ENCODE data around the gene CPZ.

CPZ gene

GRCh38 chr4:8587469-8588195, 4.9 kb upstream of the CPZ start:
- H3K4me1 ChIP-seq (ENCODE audit: control insufficient read depth, low read depth, low read length): peaks cover 3% of the 10 kb centered on the region
- DNase-seq: no peak
- H3K4me2 ChIP-seq (ENCODE audit: low read length): no peak overlapping the region
- H3K18ac ChIP-seq (ENCODE audit: low read length): no peak overlapping the region
- no peak overlapping the region for H3K56ac ChIP-seq (ENCODE audit: low read length)
- H3K4me3 ChIP-seq (ENCODE audit: low read length): no peak overlapping the region
- H3K27me3 ChIP-seq (ENCODE audit: insufficient read depth, low read length, poor library complexity): no peaks in the 10 kb centered on the region
- H2BK15ac ChIP-seq (replicated peaks; ENCODE audit: low read depth): no peak overlapping the region
- no peak overlapping the region for H4K5ac ChIP-seq (ENCODE audit: low read length)
- no peaks in the 10 kb centered on the region for H3K36me3 ChIP-seq (ENCODE audit: control insufficient read depth, insufficient read depth, low read length)
- no peaks in the 10 kb centered on the region for H3K79me1 ChIP-seq (ENCODE audit: low read length)
- H3K79me2 ChIP-seq (ENCODE audit: control insufficient read depth, insufficient read depth, low read length): no peaks in the 10 kb centered on the region
- H2AK5ac ChIP-seq (ENCODE audit: low read length): no peak overlapping the region
- H2BK120ac ChIP-seq (ENCODE audit: low read depth, low read length): no peak overlapping the region
- no CpG with 5 or more reads among the region's 18 CpGs for WGBS (ENCODE audit: extremely low coverage, insufficient coverage, low lambda C conversion rate)
- no peak overlapping the region for H3K23ac ChIP-seq (ENCODE audit: low read length)
- H3K4ac ChIP-seq (ENCODE audit: low read depth, low read length): no peak overlapping the region
- no peak overlapping the region for H3K27ac ChIP-seq (ENCODE audit: low read depth, low read length)
- H3K9ac ChIP-seq (ENCODE audit: low read length): no peak overlapping the region
- no peak overlapping the region for H4K8ac ChIP-seq (ENCODE audit: low read depth, low read length)
- H2BK5ac ChIP-seq (ENCODE audit: low read length): no peak overlapping the region

DNA sequence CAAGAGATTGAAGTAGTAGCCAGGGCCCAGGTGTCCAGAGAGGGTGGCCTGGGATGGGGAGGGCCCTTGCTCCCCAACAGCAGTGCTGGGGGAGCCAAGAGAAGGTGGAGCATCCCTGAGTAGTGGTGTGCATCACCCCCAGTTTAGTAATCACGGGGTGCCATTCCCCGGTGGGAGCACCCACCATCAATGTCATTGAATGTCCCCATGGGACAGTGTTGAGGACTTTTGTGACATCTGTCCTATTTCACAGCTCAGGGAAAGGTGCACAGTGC, 4.4 kb upstream of the CPZ start:
- no peak overlapping the region for H3K4ac ChIP-seq (ENCODE audit: low read depth, low read length)
- peaks cover 3% of the 10 kb centered on the region for H3K79me2 ChIP-seq (ENCODE audit: control insufficient read depth, insufficient read depth, low read length)
- H3K9ac ChIP-seq (ENCODE audit: low read length): no peak overlapping the region
- H2BK5ac ChIP-seq (ENCODE audit: low read length): no peak overlapping the region
- H3K23ac ChIP-seq (ENCODE audit: low read length): no peak overlapping the region
- H3K18ac ChIP-seq (ENCODE audit: low read length): no peak overlapping the region
- no peak overlapping the region for H3K56ac ChIP-seq (ENCODE audit: low read length)
- peaks cover 3% of the 10 kb centered on the region for H3K4me1 ChIP-seq (ENCODE audit: control insufficient read depth, low read depth, low read length)
- DNase-seq: no peak
- H3K27ac ChIP-seq (ENCODE audit: low read depth, low read length): no peak overlapping the region
- no peaks in the 10 kb centered on the region for H3K36me3 ChIP-seq (ENCODE audit: control insufficient read depth, insufficient read depth, low read length)
- no peak overlapping the region for H4K5ac ChIP-seq (ENCODE audit: low read length)
- no peak overlapping the region for H2BK15ac ChIP-seq (replicated peaks; ENCODE audit: low read depth)
- no peak overlapping the region for H3K4me2 ChIP-seq (ENCODE audit: low read length)
- no peak overlapping the region for H3K4me3 ChIP-seq (ENCODE audit: low read length)
- no peak overlapping the region for H2AK5ac ChIP-seq (ENCODE audit: low read length)
- H4K8ac ChIP-seq (ENCODE audit: low read depth, low read length): no peak overlapping the region
- no peaks in the 10 kb centered on the region for H3K79me1 ChIP-seq (ENCODE audit: low read length)
- no peak overlapping the region for H2BK120ac ChIP-seq (ENCODE audit: low read depth, low read length)
- H3K27me3 ChIP-seq (ENCODE audit: insufficient read depth, low read length, poor library complexity): no peaks in the 10 kb centered on the region
- WGBS (ENCODE audit: extremely low coverage, insufficient coverage, low lambda C conversion rate): no CpG with 5 or more reads among the region's 2 CpGs

GRCh38 chr4:8589336-8589735, 3.2 kb upstream of the CPZ start:
- no peaks in the 10 kb centered on the region for H3K36me3 ChIP-seq (ENCODE audit: control insufficient read depth, insufficient read depth, low read length)
- no peak overlapping the region for H2BK120ac ChIP-seq (ENCODE audit: low read depth, low read length)
- H3K79me1 ChIP-seq (ENCODE audit: low read length): no peaks in the 10 kb centered on the region
- H3K79me2 ChIP-seq (ENCODE audit: control insufficient read depth, insufficient read depth, low read length): peaks cover 12% of the 10 kb centered on the region
- H4K8ac ChIP-seq (ENCODE audit: low read depth, low read length): no peak overlapping the region
- H2BK15ac ChIP-seq (replicated peaks; ENCODE audit: low read depth): no peak overlapping the region
- H3K4me1 ChIP-seq (ENCODE audit: control insufficient read depth, low read depth, low read length): peaks cover 8% of the 10 kb centered on the region
- no peak overlapping the region for H3K4me2 ChIP-seq (ENCODE audit: low read length)
- no peak overlapping the region for H3K27ac ChIP-seq (ENCODE audit: low read depth, low read length)
- H2BK5ac ChIP-seq (ENCODE audit: low read length): no peak overlapping the region
- H3K56ac ChIP-seq (ENCODE audit: low read length): no peak overlapping the region
- no peak overlapping the region for H3K18ac ChIP-seq (ENCODE audit: low read length)
- H2AK5ac ChIP-seq (ENCODE audit: low read length): no peak overlapping the region
- H4K5ac ChIP-seq (ENCODE audit: low read length): no peak overlapping the region
- H3K23ac ChIP-seq (ENCODE audit: low read length): no peak overlapping the region
- no peaks in the 10 kb centered on the region for H3K27me3 ChIP-seq (ENCODE audit: insufficient read depth, low read length, poor library complexity)
- H3K4ac ChIP-seq (ENCODE audit: low read depth, low read length): no peak overlapping the region
- whole genome bisulfite sequencing (ENCODE audit: extremely low coverage, insufficient coverage, low lambda C conversion rate): no CpG with 5 or more reads among the region's 10 CpGs
- H3K4me3 ChIP-seq (ENCODE audit: low read length): no peak overlapping the region
- no peak for DNase-seq
- H3K9ac ChIP-seq (ENCODE audit: low read length): no peak overlapping the region

GRCh38 chr4:8589823-8590545, 2.6 kb upstream of the CPZ start:
- no peak overlapping the region for H3K27ac ChIP-seq (ENCODE audit: low read depth, low read length)
- H3K18ac ChIP-seq (ENCODE audit: low read length): no peak overlapping the region
- H3K79me2 ChIP-seq (ENCODE audit: control insufficient read depth, insufficient read depth, low read length): peaks cover 12% of the 10 kb centered on the region
- no peak overlapping the region for H3K4me2 ChIP-seq (ENCODE audit: low read length)
- H4K8ac ChIP-seq (ENCODE audit: low read depth, low read length): no peak overlapping the region
- H3K56ac ChIP-seq (ENCODE audit: low read length): no peak overlapping the region
- H3K36me3 ChIP-seq (ENCODE audit: control insufficient read depth, insufficient read depth, low read length): no peaks in the 10 kb centered on the region
- H3K23ac ChIP-seq (ENCODE audit: low read length): no peak overlapping the region
- WGBS (ENCODE audit: extremely low coverage, insufficient coverage, low lambda C conversion rate): no CpG with 5 or more reads among the region's 11 CpGs
- H3K4me3 ChIP-seq (ENCODE audit: low read length): no peak overlapping the region
- DNase-seq: no peak
- H3K4ac ChIP-seq (ENCODE audit: low read depth, low read length): no peak overlapping the region
- H4K5ac ChIP-seq (ENCODE audit: low read length): no peak overlapping the region
- H3K9ac ChIP-seq (ENCODE audit: low read length): no peak overlapping the region
- no peak overlapping the region for H2BK5ac ChIP-seq (ENCODE audit: low read length)
- H2BK120ac ChIP-seq (ENCODE audit: low read depth, low read length): no peak overlapping the region
- no peaks in the 10 kb centered on the region for H3K27me3 ChIP-seq (ENCODE audit: insufficient read depth, low read length, poor library complexity)
- no peaks in the 10 kb centered on the region for H3K79me1 ChIP-seq (ENCODE audit: low read length)
- H2AK5ac ChIP-seq (ENCODE audit: low read length): no peak overlapping the region
- H3K4me1 ChIP-seq (ENCODE audit: control insufficient read depth, low read depth, low read length): peaks cover 8% of the 10 kb centered on the region
- H2BK15ac ChIP-seq (replicated peaks; ENCODE audit: low read depth): no peak overlapping the region

GRCh38 chr4:8590546-8590880, 2.1 kb upstream of the CPZ start:
- Histone ChIP-seq H3K18ac (ENCODE audit: low read length) (no peak overlapping the region), H4K8ac (ENCODE audit: low read depth, low read length) (no peak overlapping the region), H3K4ac (ENCODE audit: low read depth, low read length) (no peak overlapping the region), H3K27me3 (ENCODE audit: insufficient read depth, low read length, poor library complexity) (no peaks in the 10 kb centered on the region), H3K56ac (ENCODE audit: low read length) (no peak overlapping the region), H3K36me3 (ENCODE audit: control insufficient read depth, insufficient read depth, low read length) (no peaks in the 10 kb centered on the region), H3K79me2 (ENCODE audit: control insufficient read depth, insufficient read depth, low read length) (peaks cover 14% of the 10 kb centered on the region), H3K23ac (ENCODE audit: low read length) (no peak overlapping the region), H2AK5ac (ENCODE audit: low read length) (no peak overlapping the region), H3K79me1 (ENCODE audit: low read length) (no peaks in the 10 kb centered on the region), H3K4me1 (ENCODE audit: control insufficient read depth, low read depth, low read length) (peaks cover 8% of the 10 kb centered on the region), H2BK120ac (ENCODE audit: low read depth, low read length) (no peak overlapping the region), H2BK5ac (ENCODE audit: low read length) (no peak overlapping the region), H3K4me2 (ENCODE audit: low read length) (no peak overlapping the region), H3K9ac (ENCODE audit: low read length) (no peak overlapping the region), H3K27ac (ENCODE audit: low read depth, low read length) (no peak overlapping the region), H4K5ac (ENCODE audit: low read length) (no peak overlapping the region), H2BK15ac (replicated peaks; ENCODE audit: low read depth) (no peak overlapping the region), H3K4me3 (ENCODE audit: low read length) (no peak overlapping the region)
- no CpG with 5 or more reads among the region's 5 CpGs for WGBS (ENCODE audit: extremely low coverage, insufficient coverage, low lambda C conversion rate)
- DNase-seq: no peak

DNA sequence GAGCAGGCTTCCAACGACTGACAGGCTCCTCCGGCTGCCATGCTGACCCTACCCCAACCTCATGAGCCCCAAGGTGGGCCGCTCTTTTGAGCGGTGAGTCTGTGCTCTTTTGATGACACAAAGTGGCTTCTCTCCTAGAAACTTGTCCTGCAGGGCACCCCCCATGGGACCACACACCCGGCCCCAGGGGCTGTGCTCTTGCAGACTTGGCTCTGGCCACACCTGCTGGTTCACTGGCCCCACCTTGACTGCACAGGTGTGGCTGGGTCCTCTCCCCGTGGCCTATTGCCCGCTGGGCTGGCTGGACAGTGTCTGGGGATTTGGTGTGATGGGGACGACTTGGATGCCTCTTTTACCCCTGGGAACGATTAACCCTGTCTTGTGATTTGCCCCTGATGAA, 1.5 kb upstream of the CPZ start:
- H3K18ac ChIP-seq (ENCODE audit: low read length): no peak overlapping the region
- H3K27me3 ChIP-seq (ENCODE audit: insufficient read depth, low read length, poor library complexity): no peaks in the 10 kb centered on the region
- no peak overlapping the region for H2BK5ac ChIP-seq (ENCODE audit: low read length)
- peaks cover 8% of the 10 kb centered on the region for H3K4me1 ChIP-seq (ENCODE audit: control insufficient read depth, low read depth, low read length)
- DNase-seq: no peak
- no peak overlapping the region for H3K27ac ChIP-seq (ENCODE audit: low read depth, low read length)
- H3K79me2 ChIP-seq (ENCODE audit: control insufficient read depth, insufficient read depth, low read length): peaks cover 14% of the 10 kb centered on the region
- no peak overlapping the region for H2BK15ac ChIP-seq (replicated peaks; ENCODE audit: low read depth)
- no peak overlapping the region for H2BK120ac ChIP-seq (ENCODE audit: low read depth, low read length)
- no peak overlapping the region for H3K4ac ChIP-seq (ENCODE audit: low read depth, low read length)
- no peak overlapping the region for H3K4me3 ChIP-seq (ENCODE audit: low read length)
- no peak overlapping the region for H3K23ac ChIP-seq (ENCODE audit: low read length)
- no peak overlapping the region for H4K8ac ChIP-seq (ENCODE audit: low read depth, low read length)
- WGBS (ENCODE audit: extremely low coverage, insufficient coverage, low lambda C conversion rate): no CpG with 5 or more reads among the region's 9 CpGs
- no peak overlapping the region for H2AK5ac ChIP-seq (ENCODE audit: low read length)
- H4K5ac ChIP-seq (ENCODE audit: low read length): no peak overlapping the region
- no peak overlapping the region for H3K9ac ChIP-seq (ENCODE audit: low read length)
- no peak overlapping the region for H3K56ac ChIP-seq (ENCODE audit: low read length)
- H3K36me3 ChIP-seq (ENCODE audit: control insufficient read depth, insufficient read depth, low read length): no peaks in the 10 kb centered on the region
- H3K4me2 ChIP-seq (ENCODE audit: low read length): no peak overlapping the region
- no peaks in the 10 kb centered on the region for H3K79me1 ChIP-seq (ENCODE audit: low read length)
